C4-2B (cell line): ENCODE data around the gene C2CD4A.

Experiments
- H3K27ac ChIP-seq: fragments of 450-650 bp; 2 replicates; pipeline ENCODE4 v1.5.1; 2017
- CTCF ChIP-seq: fragments of 450-650 bp; conservative IDR thresholded peaks from 2 replicates; pipeline ENCODE4 v1.5.1; 2017; ENCODE audit warnings: mild to moderate bottlenecking
- ZFX ChIP-seq: fragments of 450-650 bp; IDR thresholded peaks from 2 replicates; pipeline ENCODE4 v1.6.1; 2017

C2CD4A gene

GRCh38 chr15:62053439-62054085 is 13.2 kb upstream of the C2CD4A start:
- H3K27ac ChIP-seq, result no peak overlapping the region

GRCh38 chr15:62054979-62055378 is 11.8 kb upstream of the C2CD4A start:
- no peak overlapping the region for H3K27ac ChIP-seq
- no peak for TF ChIP-seq CTCF
- TF ChIP-seq ZFX, result no peak

More at GRCh38 chr15:62053439-62054085, 13.2 kb upstream of the C2CD4A start:
- TF ChIP-seq CTCF, result no peak
- no peak for TF ChIP-seq ZFX

- TF ChIP-seq ZFX (no peak), CTCF (no peak)
- H3K27ac ChIP-seq, result no peak overlapping the region
These were observed 9.3 kb upstream of the C2CD4A start for GRCh38 chr15:62057341-62057980.

- no peak for TF ChIP-seq ZFX
- no peak for TF ChIP-seq CTCF
- H3K27ac ChIP-seq, result no peak overlapping the region
These were observed 8.3 kb upstream of the C2CD4A start for GRCh38 chr15:62058327-62059028.

DNA sequence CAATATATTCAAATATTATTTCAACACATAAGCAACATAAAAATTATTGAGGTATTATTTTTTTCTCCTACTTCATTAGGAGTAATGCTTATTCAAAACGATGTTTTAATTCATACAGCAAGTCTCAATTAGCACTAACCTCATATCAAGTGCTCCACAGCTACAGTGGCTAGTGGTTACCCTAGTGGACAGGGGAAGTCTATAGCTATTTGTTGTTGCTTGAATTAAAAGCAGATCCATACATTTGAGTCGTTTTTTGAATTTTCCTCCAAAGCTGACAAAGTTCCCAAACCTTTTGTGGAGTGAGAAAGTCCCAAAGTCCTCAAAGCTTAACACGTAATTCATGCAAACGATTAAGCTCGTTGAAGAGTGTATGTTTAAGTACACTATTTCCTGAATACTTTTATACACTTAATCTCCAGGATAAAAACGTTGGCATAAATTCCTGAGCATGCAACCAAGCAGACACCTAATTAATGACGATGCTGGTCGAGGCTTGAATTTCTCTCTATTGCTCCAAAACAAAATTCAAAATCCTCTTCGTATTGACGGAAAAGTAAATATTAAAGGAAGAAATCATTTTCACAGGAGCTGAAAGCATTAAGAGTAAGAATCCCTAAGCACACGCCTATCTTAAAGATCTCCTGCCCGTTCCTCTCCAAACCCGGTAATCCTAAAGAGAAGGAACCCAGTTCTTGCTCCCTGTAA is 7.5 kb upstream of the C2CD4A start:
- TF ChIP-seq ZFX, result no peak
- TF ChIP-seq CTCF, result peak; percentile 26
- H3K27ac ChIP-seq, result peak overlapping the region; percentile 83

- H3K27ac ChIP-seq, result peak overlapping the region; percentile 83
- TF ChIP-seq ZFX (no peak), CTCF (no peak)
These were observed 7.0 kb upstream of the C2CD4A start for GRCh38 chr15:62059816-62060112.
